Smooth muscle cell (in vitro differentiated cells): ENCODE results near the gene KRT80. TPM values are rescaled to one million over a fixed set of nuclear protein-coding genes. Genes with fewer than 3 reads are reported as not detected.
A peak's percentile ranks its signal among the peaks of the same experiment; 100 is the strongest.

Experiments used
- DNase-seq: peaks from one replicate; lab custom pipeline; 2025; ENCODE audit not compliant: unreplicated experiment; lab: John Stamatoyannopoulos, UW
- H2AFZ ChIP-seq: fragments of 200-600 bp; sonication (generic); 2 replicates; pipeline ENCODE4 v1.6.0; 2016; ENCODE audit warnings: antibody characterized with exemption, low read depth, mild to moderate bottlenecking
- H3F3A ChIP-seq: fragments of 200-600 bp; sonication (generic); 2 replicates; pipeline ENCODE4 v1.6.0; 2017; ENCODE audit warnings: antibody characterized with exemption, low read depth
- H3K27ac ChIP-seq: fragments of 200-600 bp; sonication (generic); 2 replicates; pipeline ENCODE4 v1.5.1; 2016; ENCODE audit warnings: low read depth, mild to moderate bottlenecking
- H3K27me3 ChIP-seq: fragments of 200-600 bp; sonication (generic); 2 replicates; pipeline ENCODE4 v1.6.1; 2016; ENCODE audit warnings: low read depth, mild to moderate bottlenecking
- H3K36me3 ChIP-seq: fragments of 200-600 bp; sonication (generic); 2 replicates; pipeline ENCODE4 v1.5.1; 2016; ENCODE audit warnings: low read depth
- H3K4me1 ChIP-seq: fragments of 200-600 bp; sonication (generic); 2 replicates; pipeline ENCODE4 v1.5.1; 2016; ENCODE audit warnings: low read depth
- H3K4me2 ChIP-seq: fragments of 200-600 bp; sonication (generic); 2 replicates; pipeline ENCODE4 v1.6.0; 2016; ENCODE audit warnings: mild to moderate bottlenecking
- H3K4me3 ChIP-seq: fragments of 200-600 bp; sonication (generic); 2 replicates; pipeline ENCODE4 v1.5.1; 2016; ENCODE audit warnings: mild to moderate bottlenecking
- H3K79me2 ChIP-seq: fragments of 200-600 bp; sonication (generic); 2 replicates; pipeline ENCODE4 v1.6.0; 2016; ENCODE audit warnings: low read depth, mild to moderate bottlenecking
- H3K9ac ChIP-seq: fragments of 200-600 bp; sonication (generic); 2 replicates; pipeline ENCODE4 v1.6.0; 2016; ENCODE audit warnings: low read depth
- H3K9me3 ChIP-seq: fragments of 200-600 bp; sonication (generic); replicated peaks from 2 replicates; pipeline ENCODE4 v1.5.1; 2016; ENCODE audit warnings: low read depth
- H4K20me1 ChIP-seq: fragments of 200-600 bp; sonication (generic); 2 replicates; pipeline ENCODE4 v1.6.0; 2016; ENCODE audit warnings: low read depth
- CTCF ChIP-seq: fragments of 200-600 bp; sonication (generic); IDR thresholded peaks from 2 replicates; pipeline ENCODE4 v1.5.1; 2017; ENCODE audit warnings: borderline replicate concordance, mild to moderate bottlenecking, antibody characterized with exemption; ENCODE audit not compliant: insufficient read depth, poor library complexity, severe bottlenecking
- WGBS: methylation state at CpG from one replicate; pipeline ENCODE4 v1.1.7; 2016; ENCODE audit warnings: low lambda C conversion rate; 5-methylcytosine and 5-hydroxymethylcytosine counted together
- polyA plus RNA-seq: library from polyadenylated mRNA; unstranded; fragments of >200 nt; fragmentation: Nextera tagmentation; extraction: Ambion mirVana; gene quantifications from 2 replicates; pipeline ENCODE4 v1.2.1, GENCODE V29; 2016
- total RNA-seq: library from RNA; depleted of rRNA; stranded (reverse); fragments of >200 nt; gene quantifications from 2 replicates; pipeline ENCODE4 v1.2.3, GENCODE V29; 2014

The KRT80 gene
- total and polyA plus RNA-seq, 2 experiments from 2014 or later: 5.1 to 11.7 TPM

DNA sequence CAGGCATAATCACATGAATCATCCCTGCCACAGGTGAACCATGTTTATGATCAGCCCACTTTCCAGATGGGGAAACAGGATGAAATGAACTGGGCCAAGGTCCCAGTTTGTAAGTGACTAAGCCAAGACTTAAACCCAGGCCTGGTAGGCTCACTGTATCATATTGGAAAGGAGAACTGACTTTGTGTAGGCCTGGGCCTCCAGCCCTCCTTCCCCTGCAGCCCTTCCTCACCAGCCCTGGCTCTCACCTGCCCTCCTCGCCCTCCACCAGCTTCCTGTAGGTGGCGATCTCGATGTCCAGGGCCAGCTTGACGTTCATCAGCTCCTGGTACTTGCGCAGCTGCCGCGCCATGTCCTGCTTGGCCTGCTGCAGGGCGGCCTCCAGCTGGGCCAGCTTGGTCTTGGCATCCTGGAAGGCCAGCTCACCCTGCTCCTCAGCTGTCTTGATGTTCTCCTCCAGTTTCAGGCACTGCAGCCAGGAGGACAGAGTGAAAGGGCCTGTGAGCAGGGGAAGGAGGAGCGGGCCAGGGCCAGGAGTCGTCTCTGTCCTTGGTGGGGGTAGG is 19.8 kb downstream of the KRT80 start:
- H3K4me1 ChIP-seq: peaks cover 8% of the 10 kb centered on the region
- WGBS: 69% methylated on average over 10 of the region's 10 CpGs
- DNase-seq: no peak

DNA sequence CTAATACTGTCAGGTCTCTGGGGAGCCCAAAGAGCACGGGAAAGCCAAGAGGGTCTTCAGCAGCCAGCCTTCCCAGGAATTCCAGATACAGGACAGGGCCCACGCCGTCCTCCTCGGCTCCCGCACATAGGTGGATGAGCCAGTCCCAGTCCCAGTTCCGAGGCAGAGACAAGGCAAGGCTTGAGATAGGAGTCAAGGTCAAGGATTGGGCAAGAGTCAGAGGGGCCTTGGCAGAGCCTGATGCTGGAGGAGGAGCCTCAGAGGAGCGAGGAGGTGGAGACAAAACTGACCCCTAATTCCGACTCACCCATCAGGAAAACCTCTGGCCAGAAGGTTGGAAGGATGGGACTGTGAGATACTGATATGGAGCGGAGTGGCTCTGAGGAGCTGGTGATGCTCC is 21.0 kb downstream of the KRT80 start:
- H3K79me2 ChIP-seq: no peaks in the 10 kb centered on the region
- no peaks in the 10 kb centered on the region for H3K27me3 ChIP-seq
- H4K20me1 ChIP-seq: no peaks in the 10 kb centered on the region
- H3K36me3 ChIP-seq: no peaks in the 10 kb centered on the region
- peaks cover 8% of the 10 kb centered on the region for H3K4me1 ChIP-seq
- no peaks in the 10 kb centered on the region for H3K9me3 ChIP-seq
- no peak overlapping the region for H3K9ac ChIP-seq
- H3K27ac ChIP-seq: no peak overlapping the region
- peaks cover 3% of the 10 kb centered on the region for H3F3A ChIP-seq
- H2AFZ ChIP-seq: no peak overlapping the region
- no peak overlapping the region for H3K4me3 ChIP-seq
- no peak overlapping the region for H3K4me2 ChIP-seq
- 91% methylated on average over 9 of the region's 9 CpGs for WGBS
- no peak for TF ChIP-seq CTCF
- DNase-seq: no peak

More for the DNA sequence above, 19.8 kb downstream of the KRT80 start:
- Histone ChIP-seq H3K27me3 (no peaks in the 10 kb centered on the region), H3K79me2 (no peaks in the 10 kb centered on the region), H3K27ac (no peak overlapping the region), H3K4me2 (no peak overlapping the region), H3K36me3 (no peaks in the 10 kb centered on the region), H3F3A (peaks cover 3% of the 10 kb centered on the region), H3K9me3 (no peaks in the 10 kb centered on the region), H3K9ac (no peak overlapping the region), H2AFZ (no peak overlapping the region), H4K20me1 (no peaks in the 10 kb centered on the region), H3K4me3 (no peak overlapping the region)
- TF ChIP-seq CTCF: peak; percentile 20

DNA sequence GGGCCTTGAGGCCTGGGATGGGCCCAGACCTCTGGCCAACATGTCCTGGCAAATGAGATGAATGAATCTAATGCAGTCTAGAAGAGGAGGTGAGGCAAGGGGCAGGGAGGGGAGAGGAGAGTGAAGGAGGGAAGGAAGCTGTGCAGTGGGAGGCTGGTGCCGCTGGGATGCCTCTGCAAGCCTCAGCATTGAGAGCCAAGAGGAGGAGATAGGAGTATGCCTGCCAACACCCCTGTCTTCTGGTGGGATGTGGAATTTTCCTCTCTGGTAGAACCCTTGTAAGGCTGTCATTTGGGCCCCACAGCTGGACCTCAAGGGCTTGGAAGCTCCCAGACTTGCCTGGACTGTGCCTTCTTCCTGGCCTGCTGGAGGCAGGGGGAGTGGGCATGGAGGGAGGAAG is 21.9 kb downstream of the KRT80 start:
- no peaks in the 10 kb centered on the region for H3K36me3 ChIP-seq
- H3K4me3 ChIP-seq: no peak overlapping the region
- H4K20me1 ChIP-seq: no peaks in the 10 kb centered on the region
- H3K9ac ChIP-seq: no peak overlapping the region
- no peak for TF ChIP-seq CTCF
- H3K27me3 ChIP-seq: no peaks in the 10 kb centered on the region
- no peaks in the 10 kb centered on the region for H3K9me3 ChIP-seq
- H2AFZ ChIP-seq: no peak overlapping the region
- H3K79me2 ChIP-seq: no peaks in the 10 kb centered on the region
- H3K4me1 ChIP-seq: peaks cover 3% of the 10 kb centered on the region
- no peak for DNase-seq
- peaks cover 3% of the 10 kb centered on the region for H3F3A ChIP-seq
- 67% methylated on average over 1 of the region's 1 CpG for WGBS
- H3K27ac ChIP-seq: no peak overlapping the region
- H3K4me2 ChIP-seq: no peak overlapping the region
